WTC11 (cell line): ENCODE results near the gene CNTNAP2. TPM values are rescaled to one million over a fixed set of nuclear protein-coding genes. Genes with fewer than 3 reads are reported as not detected.

Source experiments
- ATAC-seq: fragments of 200-7000 bp; cut with Tn5 transposase; 2 replicates; pipeline ENCODE4 v1.10.0; 2021; ENCODE audit warnings: mild to moderate bottlenecking, moderate library complexity
- CTCF ChIA-PET: fragments of 300-600 bp; sonication (Branson Sonifier 250); formaldehyde crosslinking; loops from one replicate; lab custom pipeline; 2021; ENCODE audit warnings: antibody characterized with exemption; lab: Charles Lee
- POLR2A ChIA-PET: fragments of 350-600 bp; sonication (Branson Sonifier 250); formaldehyde crosslinking; loops from one replicate; lab custom pipeline; 2021; ENCODE audit warnings: antibody characterized with exemption; lab: Charles Lee
- DNase-seq: peaks from one replicate; pipeline ENCODE4 v3.0.0; 2021; ENCODE audit warnings: low spot score
- H3K27ac Mint-ChIP-seq: 2 replicates; pipeline ENCODE4 v1.8.0; 2021; ENCODE audit warnings: mixed read lengths
- H3K27me3 Mint-ChIP-seq: 2 replicates; pipeline ENCODE4 v1.8.0; 2021; ENCODE audit warnings: low read depth, mild to moderate bottlenecking, moderate library complexity, mixed read lengths
- H3K36me3 Mint-ChIP-seq: 2 replicates; pipeline ENCODE4 v1.8.0; 2021; ENCODE audit warnings: mixed read lengths
- H3K4me1 Mint-ChIP-seq: 2 replicates; pipeline ENCODE4 v1.8.0; 2022; ENCODE audit warnings: mixed read lengths
- H3K4me3 Mint-ChIP-seq: 2 replicates; pipeline ENCODE4 v1.8.0; 2021; ENCODE audit warnings: mild to moderate bottlenecking, moderate library complexity, mixed read lengths
- H3K9me3 Mint-ChIP-seq: 2 replicates; pipeline ENCODE4 v1.8.0; 2021; ENCODE audit warnings: mixed read lengths
- ATF2 ChIP-seq: sonication (generic); formaldehyde crosslinking; IDR thresholded peaks from 2 replicates; pipeline ENCODE4 v1.8.1; 2022; ENCODE audit warnings: low read depth, missing genetic modification reagents, borderline replicate concordance
- E2F1 ChIP-seq: sonication (generic); formaldehyde crosslinking; IDR thresholded peaks from 2 replicates; pipeline ENCODE4 v1.8.0; 2022; ENCODE audit warnings: mild to moderate bottlenecking, missing genetic modification reagents
- E2F5 ChIP-seq: sonication (generic); formaldehyde crosslinking; IDR thresholded peaks from 2 replicates; pipeline ENCODE4 v1.8.1; 2022; ENCODE audit warnings: mild to moderate bottlenecking, moderate library complexity, missing genetic modification reagents
- EMX1 ChIP-seq: fragments of 250-450 bp; sonication (Bioruptor Pico); IDR thresholded peaks from 2 replicates; pipeline ENCODE4 v1.8.0; 2021; ENCODE audit warnings: mild to moderate bottlenecking
- FOXK1 ChIP-seq: sonication (generic); formaldehyde crosslinking; IDR thresholded peaks from 2 replicates; pipeline ENCODE4 v1.8.0; 2022; ENCODE audit warnings: mild to moderate bottlenecking, moderate library complexity, missing genetic modification reagents
- FOXP4 ChIP-seq: sonication (generic); formaldehyde crosslinking; IDR thresholded peaks from 2 replicates; pipeline ENCODE4 v1.8.0; 2022; ENCODE audit warnings: mild to moderate bottlenecking, missing genetic modification reagents
- GRHL2 ChIP-seq: fragments of 250-450 bp; sonication (Bioruptor Pico); IDR thresholded peaks from 2 replicates; pipeline ENCODE4 v1.8.0; 2022; ENCODE audit warnings: mild to moderate bottlenecking, moderate library complexity; ENCODE audit not compliant: insufficient replicate concordance, severe bottlenecking
- JAZF1 ChIP-seq: fragments of 250-450 bp; sonication (Bioruptor Pico); IDR thresholded peaks from 2 replicates; pipeline ENCODE4 v1.9.0; 2021; ENCODE audit warnings: moderate library complexity, mild to moderate bottlenecking, inconsistent platforms
- JUN ChIP-seq: sonication (generic); formaldehyde crosslinking; IDR thresholded peaks from 2 replicates; pipeline ENCODE4 v1.8.0; 2023; ENCODE audit warnings: mild to moderate bottlenecking, missing genetic modification reagents
- MAX ChIP-seq: sonication (generic); formaldehyde crosslinking; IDR thresholded peaks from 2 replicates; pipeline ENCODE4 v1.8.0; 2022; ENCODE audit warnings: mild to moderate bottlenecking, missing genetic modification reagents
- NFE2L1 ChIP-seq: sonication (generic); formaldehyde crosslinking; IDR thresholded peaks from 2 replicates; pipeline ENCODE4 v1.8.1; 2023; ENCODE audit warnings: missing genetic modification reagents
- SP1 ChIP-seq: sonication (generic); formaldehyde crosslinking; conservative IDR thresholded peaks from 2 replicates; pipeline ENCODE4 v1.8.1; 2022; ENCODE audit warnings: missing genetic modification reagents
- TP53 ChIP-seq: sonication (generic); formaldehyde crosslinking; IDR thresholded peaks from 2 replicates; pipeline ENCODE4 v1.8.1; 2023; ENCODE audit warnings: mild to moderate bottlenecking, missing genetic modification reagents
- USF2 ChIP-seq: sonication (generic); formaldehyde crosslinking; IDR thresholded peaks from 2 replicates; pipeline ENCODE4 v1.8.1; 2023; ENCODE audit warnings: mild to moderate bottlenecking, missing genetic modification reagents, moderate library complexity
- ZBTB21 ChIP-seq: sonication (generic); formaldehyde crosslinking; IDR thresholded peaks from 2 replicates; pipeline ENCODE4 v1.8.1; 2023; ENCODE audit warnings: mild to moderate bottlenecking, missing genetic modification reagents, borderline replicate concordance
- ZBTB43 ChIP-seq: sonication (generic); formaldehyde crosslinking; IDR thresholded peaks from 2 replicates; pipeline ENCODE4 v1.8.1; 2023; ENCODE audit warnings: mild to moderate bottlenecking, missing genetic modification reagents
- ZNF512 ChIP-seq: sonication (generic); formaldehyde crosslinking; IDR thresholded peaks from 2 replicates; pipeline ENCODE4 v1.8.1; 2022; ENCODE audit warnings: missing genetic modification reagents, borderline replicate concordance
- total RNA-seq: library from RNA; stranded (reverse); gene quantifications from 3 replicates; pipeline ENCODE4 v1.2.3, GENCODE V29; 2021

CNTNAP2 gene
- total RNA-seq, 1 experiment from 2014 or later: 63.8 TPM

GRCh38 chr7:147509035-147509501 lies 1392.5 kb downstream of the CNTNAP2 start:
- ATAC-seq (no peak), DNase-seq (no peak)
- no peaks in the 10 kb centered on the region for H3K27me3 Mint-ChIP-seq
- TF ChIP-seq USF2 (CRISPR knock-in tag) (no peak), ATF2 (CRISPR knock-in tag) (no peak), TP53 (CRISPR knock-in tag) (no peak), ZBTB21 (CRISPR knock-in tag) (no peak), FOXK1 (CRISPR knock-in tag) (no peak), ZNF512 (CRISPR knock-in tag) (no peak), FOXP4 (CRISPR knock-in tag) (no peak), NFE2L1 (CRISPR knock-in tag) (no peak), E2F5 (CRISPR knock-in tag) (no peak), JUN (CRISPR knock-in tag) (no peak), GRHL2 (CRISPR knock-in tag) (no peak), EMX1 (no peak), E2F1 (CRISPR knock-in tag) (no peak), MAX (CRISPR knock-in tag) (no peak)
- CTCF ChIA-PET: no interaction called here
- H3K9me3 Mint-ChIP-seq: peaks cover 16% of the 10 kb centered on the region
- POLR2A ChIA-PET: no interaction called here
- H3K4me3 Mint-ChIP-seq: no peak overlapping the region
- no peaks in the 10 kb centered on the region for H3K4me1 Mint-ChIP-seq
- H3K36me3 Mint-ChIP-seq: peaks cover 3% of the 10 kb centered on the region; the same call in 1 of the 2 replicates
- H3K27ac Mint-ChIP-seq: no peak overlapping the region

GRCh38 chr7:147509541-147510200 lies 1393.1 kb downstream of the CNTNAP2 start:
- POLR2A ChIA-PET: no interaction called here

More at GRCh38 chr7:147509541-147510200, 1393.1 kb downstream of the CNTNAP2 start:
- CTCF ChIA-PET: no interaction called here
- Mint-ChIP-seq H3K27me3 (no peaks in the 10 kb centered on the region), H3K4me1 (no peaks in the 10 kb centered on the region), H3K27ac (no peak overlapping the region)
- ATAC-seq: no peak
- TF ChIP-seq SP1 (no peak), JAZF1 (CRISPR knock-in tag) (no peak), ZBTB43 (CRISPR knock-in tag) (no peak)
- TF ChIP-seq, all 79 proteins: peak for 0
- Mint-ChIP-seq H3K9me3 (peaks cover 16% of the 10 kb centered on the region), H3K36me3 (peaks cover 3% of the 10 kb centered on the region; the same call in 1 of the 2 replicates), H3K4me3 (no peak overlapping the region)
- DNase-seq: no peak
